ENCODE measurements around the gene LIMS4.
"Not testable (repeated sequence)": the region's sequence is repeated elsewhere in the genome, so short reads cannot be mapped to it uniquely, and the experiment has no call there.

Gene LIMS4

GRCh38 chr2:110449127-110449947 is 23.3 kb downstream of the LIMS4 start:
- DNase-seq (ENCODE audit: low spot score): not testable (repeated sequence)

DNA sequence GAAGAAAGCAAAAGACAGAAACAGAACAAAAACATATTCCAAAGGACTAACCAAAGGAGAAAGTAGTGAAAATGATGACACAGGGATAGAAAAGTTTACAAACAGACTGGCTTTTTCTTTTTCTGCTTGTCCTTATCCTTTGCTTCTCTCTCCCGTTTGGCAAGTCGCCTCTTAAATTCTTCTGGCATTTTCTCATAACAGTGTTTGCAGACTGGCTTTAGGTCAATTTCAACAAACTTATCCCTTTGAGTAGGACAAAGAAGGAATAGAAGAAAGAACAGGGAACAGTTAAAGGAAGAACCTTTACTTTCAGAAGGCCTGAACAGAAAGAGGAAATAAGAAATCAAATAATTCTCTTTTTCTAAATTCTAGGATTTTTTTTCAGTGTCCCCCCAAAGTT is 26.0 kb downstream of the LIMS4 start:
- DNase-seq (ENCODE audit: low spot score): not testable (repeated sequence)

GRCh38 chr2:110443305-110444005 is 29.2 kb downstream of the LIMS4 start:
- DNase-seq (ENCODE audit: low spot score): not testable (repeated sequence)

DNA sequence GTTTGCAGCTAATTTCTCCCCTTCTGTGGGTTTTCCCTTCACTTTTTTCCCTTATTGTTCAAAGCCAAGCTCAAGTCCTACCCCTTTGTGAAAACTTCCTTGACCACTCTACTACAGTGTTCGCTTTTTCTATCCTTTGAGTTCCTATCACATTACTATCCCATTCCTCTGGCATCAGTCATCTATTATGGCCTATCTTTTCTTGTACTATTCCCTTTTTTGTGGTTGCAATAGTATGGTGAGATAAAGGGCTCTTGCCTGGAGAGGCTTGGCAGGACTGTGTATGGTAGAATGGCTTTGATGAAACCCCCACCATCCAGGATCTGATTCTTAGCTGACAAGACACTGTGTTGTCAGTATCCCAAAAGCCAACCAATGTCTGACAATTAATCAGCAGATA is 30.7 kb downstream of the LIMS4 start:
- not testable (repeated sequence) for DNase-seq (ENCODE audit: low spot score)

GRCh38 chr2:110434565-110434964 is 38.1 kb downstream of the LIMS4 start:
- DNase-seq (ENCODE audit: low spot score): not testable (repeated sequence)

GRCh38 chr2:110425725-110426124 is 46.9 kb downstream of the LIMS4 start:
- not testable (repeated sequence) for DNase-seq (ENCODE audit: low spot score)

DNA sequence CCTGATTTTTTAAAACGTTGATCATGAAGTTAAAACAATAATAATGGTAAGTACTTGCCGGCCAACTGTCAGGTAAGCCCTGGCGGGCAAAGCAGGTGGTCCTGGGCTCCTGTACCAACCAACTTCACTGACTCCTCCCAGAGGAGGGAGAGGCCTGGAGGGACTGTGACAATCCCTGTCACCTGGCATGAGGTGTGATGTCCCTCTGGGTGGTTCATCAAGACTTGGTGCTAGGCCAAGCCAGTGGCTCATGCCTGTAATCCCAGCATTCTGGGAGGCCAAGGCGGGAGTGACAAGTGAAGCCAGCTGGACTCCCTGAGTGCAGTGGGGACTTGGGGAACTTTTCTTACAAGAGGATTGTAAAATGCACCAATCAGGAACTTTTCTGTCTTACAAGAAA is 48.2 kb downstream of the LIMS4 start:
- DNase-seq (ENCODE audit: low spot score): not testable (repeated sequence)

DNA sequence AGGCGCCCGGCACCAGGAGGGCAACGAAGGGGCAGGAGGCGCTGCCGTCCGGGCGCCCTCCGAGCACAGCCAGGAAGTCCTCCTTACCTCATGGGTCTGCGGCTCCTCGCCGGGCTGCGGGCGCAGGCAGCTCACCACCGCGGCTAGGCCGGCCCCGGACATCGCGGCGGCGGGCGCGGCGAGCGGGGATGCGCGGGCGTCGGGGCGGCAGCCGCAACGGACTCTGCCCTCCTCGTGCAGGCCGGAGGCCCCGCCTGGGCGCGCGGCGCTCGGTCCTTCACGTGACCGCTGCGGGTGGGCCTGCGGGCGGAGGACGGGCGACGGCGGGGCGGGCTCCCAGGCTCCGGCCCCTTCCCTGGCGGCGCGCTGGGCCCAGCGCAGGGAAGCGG is 49.0 kb downstream of the LIMS4 start:
- not testable (repeated sequence) for DNase-seq (ENCODE audit: low spot score)

DNA sequence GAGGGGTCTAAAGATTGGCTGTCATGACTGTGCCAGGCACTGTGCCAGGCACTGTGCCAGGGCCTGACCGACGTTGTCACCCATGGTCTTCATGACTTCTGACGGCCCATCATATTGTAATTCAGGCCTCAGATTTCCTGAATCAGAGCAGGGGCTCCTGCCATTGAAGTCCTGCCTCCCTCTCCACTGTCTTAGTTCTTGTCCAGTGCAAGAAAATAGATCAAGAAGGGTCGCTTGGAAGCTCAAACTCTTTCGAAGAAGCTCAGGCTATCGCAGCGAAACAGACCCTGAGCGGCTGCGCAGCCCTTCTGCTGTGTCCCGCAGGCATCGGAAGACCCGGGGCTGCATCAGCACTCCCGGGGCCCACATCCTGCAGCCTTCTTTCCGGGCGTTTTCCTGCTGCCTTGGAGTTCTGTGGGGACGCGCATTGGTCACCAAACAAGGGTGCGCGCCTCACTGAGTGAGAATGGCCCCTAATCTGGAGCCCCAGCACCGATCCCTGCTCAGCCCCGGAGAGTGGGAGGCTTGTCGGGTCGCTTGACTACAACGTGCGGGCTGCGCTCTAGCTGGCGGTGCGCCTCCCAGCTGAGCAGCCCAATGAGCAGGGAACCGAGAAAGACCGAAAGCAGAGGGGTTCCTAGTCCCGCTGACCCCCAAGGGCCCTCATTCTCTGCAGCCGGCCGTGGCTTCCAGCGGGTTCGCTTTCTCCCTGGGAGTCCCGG is 49.6 kb downstream of the LIMS4 start:
- DNase-seq (ENCODE audit: low spot score): not testable (repeated sequence)

GRCh38 chr2:110420641-110421354 is 51.8 kb downstream of the LIMS4 start:
- DNase-seq (ENCODE audit: low spot score): not testable (repeated sequence)

DNA sequence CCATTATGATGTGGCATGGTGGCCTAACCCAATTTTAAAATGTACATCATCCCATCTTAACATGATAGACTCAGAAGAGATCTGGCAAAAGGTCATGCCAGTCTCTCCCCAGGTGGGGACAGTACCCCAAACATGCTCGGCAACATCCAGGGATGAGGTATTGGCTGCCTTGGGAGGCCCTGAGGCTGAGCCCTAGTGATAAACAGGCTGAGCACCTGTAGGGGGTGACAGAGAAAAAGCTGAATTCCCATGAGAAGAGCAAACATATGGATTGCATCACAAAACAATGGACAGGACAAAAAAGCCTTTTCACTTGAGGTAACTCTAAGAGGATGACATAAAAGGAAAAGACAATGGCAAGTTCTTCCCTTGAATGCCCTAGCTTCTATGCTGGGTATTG is 65.5 kb downstream of the LIMS4 start:
- not testable (repeated sequence) for DNase-seq (ENCODE audit: low spot score)

GRCh38 chr2:110404988-110405387 is 67.6 kb downstream of the LIMS4 start:
- DNase-seq (ENCODE audit: low spot score): not testable (repeated sequence)

GRCh38 chr2:110404246-110404645 is 68.4 kb downstream of the LIMS4 start:
- DNase-seq (ENCODE audit: low spot score): not testable (repeated sequence)

- DNase-seq (ENCODE audit: low spot score): not testable (repeated sequence)
Measured at GRCh38 chr2:110401001-110401618, 71.5 kb downstream of the LIMS4 start.

- not testable (repeated sequence) for DNase-seq (ENCODE audit: low spot score)
Measured at GRCh38 chr2:110399378-110399777, 73.2 kb downstream of the LIMS4 start.

DNA sequence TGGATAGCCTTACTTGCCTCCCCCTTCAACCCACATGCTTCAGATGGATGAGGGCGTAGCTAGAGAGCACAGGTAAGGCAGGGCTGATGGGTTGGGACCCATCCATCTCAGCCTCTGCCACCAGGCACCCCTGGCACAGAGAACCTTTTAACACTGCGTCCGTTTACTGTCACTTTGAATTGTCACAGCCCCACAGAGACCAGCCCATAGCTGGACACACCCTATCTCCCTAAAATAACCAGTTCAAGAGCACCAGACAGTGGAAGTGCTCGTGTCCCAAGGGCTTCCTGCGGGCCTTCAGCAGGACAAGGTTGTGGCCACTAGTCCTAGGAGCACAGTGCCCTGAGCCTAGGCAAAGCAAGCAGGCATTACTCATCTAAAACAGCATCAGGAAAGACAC is 76.6 kb downstream of the LIMS4 start:
- DNase-seq (ENCODE audit: low spot score): not testable (repeated sequence)
